Ascending aorta (tissue), 2 donors: Measurements from ENCODE around the gene PCMTD2. TPM values are rescaled to one million over a fixed set of nuclear protein-coding genes. Genes with fewer than 3 reads are reported as not detected.
"Not testable (repeated sequence)": the region's sequence is repeated elsewhere in the genome, so short reads cannot be mapped to it uniquely, and the experiment has no call there.

Experiments used
- DNase-seq, 2 donors: peaks; one replicate each; pipeline ENCODE4 v3.0.0-alpha.2; 2019; ENCODE audit warnings: low spot score in 2 of 2
- H3K27ac ChIP-seq, 2 donors: fragments of 200-600 bp; sonication (generic); one replicate each; pipeline ENCODE4 v1.5.1; 2016 to 2017; ENCODE audit warnings: mild to moderate bottlenecking in 1 of 2
- H3K27me3 ChIP-seq: fragments of 200-600 bp; sonication (generic); one replicate; pipeline ENCODE4 v1.5.1; 2017
- H3K36me3 ChIP-seq, 2 donors: fragments of 200-600 bp; sonication (generic); one replicate each; pipeline ENCODE4 v1.5.1; 2016
- H3K4me1 ChIP-seq, 2 donors: fragments of 200-600 bp; sonication (generic); one replicate each; pipeline ENCODE4 v1.5.1; 2016 to 2017; ENCODE audit warnings: mild to moderate bottlenecking in 1 of 2
- H3K4me3 ChIP-seq, 2 donors: fragments of 200-600 bp; sonication (generic); one replicate each; pipeline ENCODE4 v1.5.1; 2016 to 2017; ENCODE audit warnings: mild to moderate bottlenecking in 1 of 2
- H3K9me3 ChIP-seq, 2 donors: fragments of 200-600 bp; sonication (generic); one replicate each; pipeline ENCODE4 v1.5.1; 2016
- intact Hi-C: fragments of 100-400 bp; cut with DNase I; formaldehyde crosslinking; loops from one replicate; pipeline ENCODE4 v1.15.1; 2023
- total RNA-seq: library from RNA; depleted of rRNA; stranded (reverse); fragments of >200 nt; gene quantifications from one replicate; pipeline ENCODE4 v1.1.0, GENCODE V29; 2016
- TF ChIP-seq, protein P1 (sequence below), 3 experiments: fragments of 200-600 bp in 2 of 3; fragments of 450-650 bp in 1 of 3; sonication (generic) in 2 of 3; IDR thresholded peaks; one replicate each; pipeline ENCODE4 v1.5.1; 2016 to 2019; ENCODE audit warnings: antibody characterized with exemption in 3 of 3, mild to moderate bottlenecking in 1 of 3, moderate library complexity in 1 of 3

PCMTD2 gene
- total RNA-seq, 1 donor from 2014 or later, result 30.3 TPM

DNA sequence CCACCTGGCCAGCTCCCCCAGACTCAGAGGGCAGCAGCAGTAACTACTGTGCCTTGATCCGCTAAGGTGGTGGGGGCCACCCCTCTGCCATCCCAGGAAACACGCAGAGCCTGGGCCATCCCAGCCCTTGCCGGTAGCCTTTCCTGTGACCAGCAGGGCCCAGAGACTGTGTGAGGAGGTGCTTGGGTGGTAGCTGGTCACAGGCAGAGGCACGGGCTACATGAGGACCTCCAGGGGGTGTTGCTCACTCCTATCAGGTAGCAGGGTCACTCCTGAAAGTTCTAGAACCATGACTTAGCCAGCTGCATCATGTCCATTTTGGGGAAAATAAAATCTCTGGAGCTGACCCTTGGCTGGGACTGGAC lies 22.8 kb downstream of the PCMTD2 start:
- intact Hi-C loops, result no loop called here
- TF ChIP-seq, protein P1, sequence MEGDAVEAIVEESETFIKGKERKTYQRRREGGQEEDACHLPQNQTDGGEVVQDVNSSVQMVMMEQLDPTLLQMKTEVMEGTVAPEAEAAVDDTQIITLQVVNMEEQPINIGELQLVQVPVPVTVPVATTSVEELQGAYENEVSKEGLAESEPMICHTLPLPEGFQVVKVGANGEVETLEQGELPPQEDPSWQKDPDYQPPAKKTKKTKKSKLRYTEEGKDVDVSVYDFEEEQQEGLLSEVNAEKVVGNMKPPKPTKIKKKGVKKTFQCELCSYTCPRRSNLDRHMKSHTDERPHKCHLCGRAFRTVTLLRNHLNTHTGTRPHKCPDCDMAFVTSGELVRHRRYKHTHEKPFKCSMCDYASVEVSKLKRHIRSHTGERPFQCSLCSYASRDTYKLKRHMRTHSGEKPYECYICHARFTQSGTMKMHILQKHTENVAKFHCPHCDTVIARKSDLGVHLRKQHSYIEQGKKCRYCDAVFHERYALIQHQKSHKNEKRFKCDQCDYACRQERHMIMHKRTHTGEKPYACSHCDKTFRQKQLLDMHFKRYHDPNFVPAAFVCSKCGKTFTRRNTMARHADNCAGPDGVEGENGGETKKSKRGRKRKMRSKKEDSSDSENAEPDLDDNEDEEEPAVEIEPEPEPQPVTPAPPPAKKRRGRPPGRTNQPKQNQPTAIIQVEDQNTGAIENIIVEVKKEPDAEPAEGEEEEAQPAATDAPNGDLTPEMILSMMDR (IDR thresholded peaks at IDR 0.05), result no peak
- no peak for DNase-seq
- Histone ChIP-seq H3K4me1 (no peaks in the 10 kb centered on the region), H3K9me3 (no peaks in the 10 kb centered on the region), H3K27me3 (no peaks in the 10 kb centered on the region), H3K36me3 (peaks cover 5 to 12% of the 10 kb centered on the region in 2 donors), H3K27ac (no peak overlapping the region), H3K4me3 (no peak overlapping the region)

DNA sequence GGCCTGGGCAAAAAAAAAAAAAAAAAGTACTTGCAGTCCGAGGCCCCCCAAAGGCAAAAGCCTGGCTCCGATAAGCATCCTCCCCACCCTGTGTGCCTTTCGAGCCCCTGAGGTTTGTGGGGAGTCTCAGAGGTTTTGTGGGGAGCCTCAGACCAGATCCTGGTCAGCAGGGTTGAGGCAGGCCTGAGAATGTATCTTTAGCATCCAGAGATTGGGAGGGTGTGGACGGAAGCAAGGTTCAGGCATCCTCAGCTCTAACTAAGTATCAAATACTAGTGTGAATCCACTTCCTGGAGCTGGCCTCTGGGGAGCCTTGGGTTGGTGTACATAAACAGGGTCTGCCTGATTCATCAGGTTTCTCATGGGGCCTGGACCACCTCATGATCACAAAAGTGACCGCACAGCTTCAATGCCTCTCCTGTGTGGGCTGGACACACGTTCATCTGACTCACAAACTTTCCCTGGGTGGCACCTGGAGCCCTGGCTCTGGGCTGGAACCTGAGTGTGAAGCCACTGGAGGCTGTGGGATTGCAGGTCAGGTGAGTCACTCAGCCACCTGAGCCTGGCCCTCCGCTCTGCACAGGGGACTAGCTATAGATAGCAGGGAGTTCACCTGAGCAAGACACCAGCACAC lies 24.4 kb downstream of the PCMTD2 start:
- no peaks in the 10 kb centered on the region for H3K9me3 ChIP-seq
- no peaks in the 10 kb centered on the region for H3K27me3 ChIP-seq
- intact Hi-C loops, result no loop called here
- H3K4me3 ChIP-seq, result no peak overlapping the region
- TF ChIP-seq, protein P1 (IDR thresholded peaks at IDR 0.05), result no peak
- H3K27ac ChIP-seq, result no peak overlapping the region
- no peaks in the 10 kb centered on the region for H3K4me1 ChIP-seq
- peaks cover 0 to 6% of the 10 kb centered on the region in 2 donors for H3K36me3 ChIP-seq
- DNase-seq, result no peak

DNA sequence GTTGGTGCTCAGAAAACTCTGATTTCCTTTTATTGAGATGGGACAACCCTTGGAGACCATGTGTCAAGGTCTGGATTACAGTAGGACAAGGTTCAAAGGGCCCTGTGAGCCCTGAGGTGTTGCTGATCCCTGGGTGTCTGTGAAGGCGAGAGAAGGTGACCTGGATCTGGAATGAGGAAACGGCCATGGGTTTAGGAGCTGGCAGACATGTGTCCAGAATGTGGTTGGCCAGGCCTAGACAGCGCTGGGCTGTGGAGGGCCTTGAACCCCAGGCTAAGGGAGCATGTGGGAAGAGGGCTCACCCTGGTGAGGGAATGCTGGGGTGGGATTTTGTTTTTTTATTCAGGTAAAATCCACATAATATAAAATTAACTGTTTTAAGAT lies 24.9 kb downstream of the PCMTD2 start:
- DNase-seq, result no peak
- intact Hi-C loops, result no loop called here
- TF ChIP-seq, protein P1 (IDR thresholded peaks at IDR 0.05), result no peak
- peaks cover 0 to 6% of the 10 kb centered on the region in 2 donors for H3K36me3 ChIP-seq
- no peaks in the 10 kb centered on the region for H3K4me1 ChIP-seq
- no peaks in the 10 kb centered on the region for H3K27me3 ChIP-seq
- no peak overlapping the region for H3K27ac ChIP-seq
- H3K9me3 ChIP-seq, result no peaks in the 10 kb centered on the region
- no peak overlapping the region for H3K4me3 ChIP-seq

DNA sequence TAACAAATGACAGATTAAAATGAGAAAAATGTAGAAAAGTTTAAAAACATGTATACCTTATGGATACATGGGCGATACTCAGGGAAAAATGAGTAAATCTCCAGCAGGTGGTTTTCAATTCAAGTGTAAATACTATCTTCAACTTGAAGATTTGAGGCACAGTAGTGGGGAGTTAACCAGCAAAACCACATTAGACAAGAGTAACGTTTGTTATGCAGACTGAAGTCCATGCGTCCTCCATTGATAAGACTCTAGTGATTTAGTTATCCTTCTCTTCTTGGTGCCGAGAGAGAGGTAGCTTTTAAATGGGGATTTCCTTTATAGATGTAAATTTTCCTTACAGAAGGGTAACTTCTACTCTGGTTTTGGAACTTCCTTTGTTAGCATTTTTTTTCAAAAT lies 28.1 kb downstream of the PCMTD2 start:
- H3K4me3 ChIP-seq, result no peak overlapping the region
- DNase-seq, result no peak
- H3K27me3 ChIP-seq, result no peaks in the 10 kb centered on the region
- no peaks in the 10 kb centered on the region for H3K4me1 ChIP-seq
- no peaks in the 10 kb centered on the region for H3K9me3 ChIP-seq
- TF ChIP-seq, protein P1 (IDR thresholded peaks at IDR 0.05), result no peak
- intact Hi-C loops, result no loop called here
- H3K36me3 ChIP-seq, result no peaks in the 10 kb centered on the region
- no peak overlapping the region for H3K27ac ChIP-seq

DNA sequence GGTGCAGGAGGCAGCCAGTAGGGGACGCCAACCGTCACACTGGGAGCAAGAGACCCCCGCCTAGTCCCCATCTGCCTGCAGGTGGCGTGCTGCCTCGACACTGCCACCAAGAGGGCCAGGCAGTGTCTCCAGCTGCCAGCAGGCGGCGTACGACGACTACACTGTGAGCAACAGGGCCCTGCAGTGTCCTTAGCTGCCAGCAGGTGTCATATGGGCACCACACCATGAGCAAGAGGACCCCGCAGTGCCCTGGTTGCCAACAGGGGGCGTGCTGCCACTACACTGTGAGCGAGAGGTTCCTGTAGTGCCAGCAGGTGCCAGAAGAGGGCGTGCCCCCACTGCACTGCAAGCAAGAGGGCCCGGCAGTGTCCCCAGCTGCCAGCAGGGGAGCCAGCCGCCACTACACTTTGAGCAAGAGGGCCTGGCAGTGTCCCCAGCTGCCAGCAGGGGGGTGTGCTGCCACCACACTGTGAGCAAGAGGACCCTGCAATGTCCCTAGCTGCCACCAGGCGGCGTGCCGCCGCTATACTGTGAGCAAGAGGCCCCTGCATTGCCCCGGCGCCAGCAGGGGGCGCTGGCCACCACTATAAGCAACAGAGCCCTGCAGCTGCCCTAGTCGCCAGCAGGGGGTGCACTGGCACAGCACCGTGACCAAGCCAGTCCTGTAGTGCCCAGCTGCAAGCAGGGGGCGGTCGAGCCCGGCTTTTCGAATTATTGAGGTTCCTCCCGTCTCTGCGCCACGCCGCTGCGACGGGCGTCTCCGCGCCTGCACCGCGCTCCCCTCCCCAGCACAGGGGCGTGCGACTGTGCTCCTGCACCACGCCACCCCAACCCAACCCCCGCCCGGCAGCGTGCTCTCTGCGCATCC lies 30.3 kb downstream of the PCMTD2 start:
- H3K4me3 ChIP-seq, intact Hi-C loops, H3K27me3 ChIP-seq, H3K9me3 ChIP-seq, H3K4me1 ChIP-seq, H3K36me3 ChIP-seq, H3K27ac ChIP-seq: not testable (repeated sequence)
- TF ChIP-seq, protein P1 (IDR thresholded peaks at IDR 0.05), result peak; percentile 39 to 58 (median 55)
- DNase-seq, result peak in 1 of 2 donors; percentile 80

DNA sequence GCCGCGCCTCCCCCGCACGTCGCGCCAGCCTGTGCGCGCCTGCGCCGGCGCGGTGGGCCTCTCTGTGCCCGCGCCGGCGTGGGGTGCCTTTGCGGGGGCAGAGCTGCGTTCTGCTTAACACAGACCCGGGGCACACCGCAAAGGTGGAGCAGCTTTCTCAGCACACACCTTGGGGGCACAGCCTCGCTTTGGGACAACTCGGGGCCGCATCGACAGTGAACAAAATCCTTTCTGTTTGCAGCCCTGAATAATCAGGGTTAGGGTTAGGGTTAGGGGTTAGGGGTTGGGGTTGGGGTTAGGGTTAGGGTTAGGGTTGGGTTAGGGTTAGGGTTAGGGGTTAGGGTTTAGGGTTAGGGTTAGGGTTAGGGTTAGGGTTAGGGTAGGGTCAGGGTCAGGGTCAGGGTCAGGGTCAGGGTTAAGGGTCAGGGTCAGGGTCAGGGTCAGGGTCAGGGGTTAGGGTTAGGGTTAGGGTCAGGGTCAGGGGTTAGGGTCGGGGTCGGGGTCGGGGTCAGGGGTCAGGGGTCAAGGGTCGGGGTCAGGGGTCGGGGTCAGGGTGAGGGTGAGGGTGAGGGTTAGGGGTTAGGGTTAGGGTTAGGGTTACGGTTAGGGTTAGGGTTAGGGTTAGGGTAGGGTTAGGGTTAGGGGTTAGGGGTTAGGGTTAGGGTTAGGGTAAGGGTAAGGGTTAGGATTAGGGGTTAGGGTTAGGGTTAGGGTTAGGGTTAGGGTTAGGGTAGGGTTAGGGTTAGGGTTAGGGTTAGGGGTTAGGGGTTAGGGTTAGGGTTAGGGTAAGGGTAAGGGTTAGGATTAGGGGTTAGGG lies 31.1 kb downstream of the PCMTD2 start:
- peak in 1 of 2 donors; percentile 63 for DNase-seq
- H3K4me3 ChIP-seq, H3K27ac ChIP-seq, H3K4me1 ChIP-seq, H3K36me3 ChIP-seq, H3K9me3 ChIP-seq, H3K27me3 ChIP-seq, intact Hi-C loops: not testable (repeated sequence)

DNA sequence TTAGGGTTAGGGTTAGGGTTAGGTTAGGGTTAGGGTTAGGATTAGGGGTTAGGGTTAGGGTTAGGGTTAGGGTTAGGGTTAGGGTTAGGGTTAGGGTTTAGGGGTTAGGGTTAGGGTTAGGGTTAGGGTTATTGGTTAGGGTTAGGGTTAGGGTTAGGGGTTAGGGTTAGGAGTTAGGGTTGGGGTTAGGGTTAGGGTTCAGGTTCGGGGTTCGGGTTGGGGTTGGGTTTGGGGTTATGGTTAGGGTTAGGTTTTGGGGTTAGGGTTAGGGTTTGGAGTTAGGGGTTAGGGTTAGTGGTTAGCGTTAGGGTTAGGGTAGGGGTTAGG lies 31.7 kb downstream of the PCMTD2 start:
- intact Hi-C loops, H3K4me3 ChIP-seq, H3K36me3 ChIP-seq, H3K4me1 ChIP-seq, DNase-seq, H3K9me3 ChIP-seq, H3K27me3 ChIP-seq, H3K27ac ChIP-seq: not testable (repeated sequence)

DNA sequence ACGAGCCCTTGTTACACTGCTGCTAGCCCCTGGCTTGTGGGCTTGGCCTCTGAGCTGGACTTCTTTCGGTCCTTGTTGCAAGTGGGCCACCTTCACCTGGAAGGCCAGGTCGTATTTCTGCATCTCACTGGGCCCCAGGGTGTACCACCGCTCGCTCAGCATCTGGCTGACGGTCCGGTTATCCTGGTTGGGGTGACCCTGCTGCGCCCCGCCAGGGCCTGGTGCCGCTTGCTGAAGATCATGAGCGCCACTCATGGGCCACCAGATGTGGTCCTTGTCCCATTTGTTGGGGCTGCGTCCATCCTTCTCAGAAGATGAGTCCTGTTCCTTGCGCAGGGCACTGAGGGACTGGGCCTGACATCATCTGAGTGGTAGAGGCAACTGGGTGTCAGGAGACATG lies 36.6 kb downstream of the PCMTD2 start:
- H3K9me3 ChIP-seq, H3K4me3 ChIP-seq, H3K4me1 ChIP-seq, H3K27me3 ChIP-seq, DNase-seq, intact Hi-C loops, H3K36me3 ChIP-seq, H3K27ac ChIP-seq: not testable (repeated sequence)
